A549 (cell line): ENCODE results near the gene METTL5. TPM values are rescaled to one million over a fixed set of nuclear protein-coding genes. Genes with fewer than 3 reads are reported as not detected.
"Not testable (repeated sequence)": the region's sequence is repeated elsewhere in the genome, so short reads cannot be mapped to it uniquely, and the experiment has no call there.

Experiments
- ATAC-seq, 2 experiments: fragments of 200-7000 bp in 1 of 2; fragments of >200 bp in 1 of 2; cut with Nextera tagmentation in 1 of 2; cut with Tn5 transposase in 1 of 2; 3 replicates each; pipeline versions ENCODE4 v1.8.0 to v1.9.1; 2018 to 2020; ENCODE audit warnings: mild to moderate bottlenecking in 1 of 2, moderate library complexity in 1 of 2
- CTCF ChIA-PET: fragments of 300-600 bp; sonication (Branson Sonifier 250); formaldehyde crosslinking; extraction: SDS; loops from one replicate; lab custom pipeline; 2021; ENCODE audit warnings: antibody characterized with exemption, inconsistent platforms; lab: Yijun Ruan, JAX
- POLR2A ChIA-PET: fragments of 350-600 bp; formaldehyde crosslinking; extraction: SDS; loops from one replicate; lab custom pipeline; 2021; ENCODE audit warnings: antibody characterized with exemption, inconsistent platforms; lab: Yijun Ruan, JAX
- DNase-seq, 2 experiments: peaks; one replicate each; pipeline versions ENCODE4 v3.0.0 to v3.0.0-alpha.2; 2011 to 2016; ENCODE audit warnings: low read depth in 1 of 2, low spot score in 1 of 2
- FAIRE-seq: peaks from 2 replicates; lab custom pipeline; 2011; peaks lifted over from hg19 to GRCh38; lab: Jason Lieb, UNC
- H3K27ac ChIP-seq, 2 experiments: fragments of >200 bp; sonication (Bioruptor Twin); formaldehyde crosslinking; 3 replicates each; pipeline ENCODE4 v1.5.1; 2016 to 2017
- H3K4me1 ChIP-seq: fragments of >200 bp; sonication (Bioruptor Twin); formaldehyde crosslinking; 3 replicates; pipeline ENCODE4 v1.6.1; 2016
- H3K4me2 ChIP-seq: fragments of >200 bp; sonication (Bioruptor Twin); formaldehyde crosslinking; 3 replicates; pipeline ENCODE4 v1.6.1; 2016
- H3K4me3 ChIP-seq: fragments of >200 bp; sonication (Bioruptor Twin); formaldehyde crosslinking; 3 replicates; pipeline ENCODE4 v1.5.1; 2016
- H3K9me3 ChIP-seq: fragments of >200 bp; sonication (Bioruptor Twin); formaldehyde crosslinking; 3 replicates; pipeline ENCODE4 v1.6.1; 2016
- BHLHE40 ChIP-seq: IDR thresholded peaks from 2 replicates; pipeline ENCODE4 v1.6.1; 2012; ENCODE audit warnings: low read depth, low read length, inconsistent platforms
- CHD2 ChIP-seq: fragments of 150-350 bp; IDR thresholded peaks from 2 replicates; pipeline ENCODE4 v1.6.1; 2014; ENCODE audit warnings: low read length; ENCODE audit not compliant: partially characterized antibody
- EHF ChIP-seq: fragments of 250-450 bp; sonication (Bioruptor Pico); IDR thresholded peaks from 2 replicates; pipeline ENCODE4 v1.5.0; 2020; ENCODE audit warnings: mild to moderate bottlenecking
- EHMT2 ChIP-seq: fragments of 200-600 bp; sonication (generic); IDR thresholded peaks from 2 replicates; pipeline ENCODE4 v1.6.1; 2016; ENCODE audit warnings: antibody characterized with exemption, low read depth, mild to moderate bottlenecking, moderate library complexity
- ESRRA ChIP-seq: fragments of 150-350 bp; IDR thresholded peaks from 2 replicates; pipeline ENCODE4 v1.6.1; 2014; ENCODE audit warnings: mild to moderate bottlenecking, low read length, borderline replicate concordance
- FOSB ChIP-seq: fragments of 250-450 bp; sonication (Bioruptor Pico); IDR thresholded peaks from 2 replicates; pipeline ENCODE4 v1.5.0; 2020; ENCODE audit warnings: mild to moderate bottlenecking, moderate library complexity
- FOSL2 ChIP-seq, 2 experiments: fragments of 450-650 bp in 1 of 2; fragments of >200 bp in 1 of 2; sonication (Bioruptor Twin) in 1 of 2; formaldehyde crosslinking; IDR thresholded peaks; 2 replicates each; pipeline versions ENCODE4 v1.5.0 to v1.6.1; 2016 to 2020; ENCODE audit warnings: mild to moderate bottlenecking in 1 of 2, moderate library complexity in 1 of 2
- GATA3 ChIP-seq: IDR thresholded peaks from 2 replicates; pipeline ENCODE4 v1.6.1; 2012; ENCODE audit warnings: borderline replicate concordance
- HOXB13 ChIP-seq: fragments of 250-450 bp; sonication (Bioruptor Pico); IDR thresholded peaks from 2 replicates; pipeline ENCODE4 v1.5.0; 2020; ENCODE audit warnings: low read depth, mild to moderate bottlenecking, moderate library complexity
- JUNB ChIP-seq: fragments of >200 bp; sonication (Bioruptor Twin); formaldehyde crosslinking; IDR thresholded peaks from 2 replicates; pipeline ENCODE4 v1.6.1; 2016
- KDM1A ChIP-seq: fragments of 200-600 bp; sonication (generic); IDR thresholded peaks from 2 replicates; pipeline ENCODE4 v1.6.1; 2016; ENCODE audit warnings: low read depth, mild to moderate bottlenecking
- KDM5A ChIP-seq: fragments of 200-600 bp; sonication (generic); IDR thresholded peaks from 2 replicates; pipeline ENCODE4 v1.6.1; 2016; ENCODE audit warnings: antibody characterized with exemption, mild to moderate bottlenecking
- MYC ChIP-seq: IDR thresholded peaks from 2 replicates; pipeline ENCODE4 v1.6.1; 2012; ENCODE audit warnings: mild to moderate bottlenecking, inconsistent platforms, low read length, improper control_type of control experiment, borderline replicate concordance
- NFE2L2 ChIP-seq: fragments of 150-350 bp; conservative IDR thresholded peaks from 2 replicates; pipeline ENCODE4 v1.6.1; 2014; ENCODE audit warnings: low read length
- NPAS2 ChIP-seq: fragments of 250-450 bp; sonication (Bioruptor Pico); IDR thresholded peaks from 2 replicates; pipeline ENCODE4 v1.8.0; 2022; ENCODE audit warnings: mild to moderate bottlenecking, moderate library complexity, borderline replicate concordance
- NR3C1 ChIP-seq: fragments of >200 bp; sonication (Bioruptor Twin); formaldehyde crosslinking; IDR thresholded peaks from 3 replicates; pipeline ENCODE4 v1.6.1; 2017
- PHF8 ChIP-seq: fragments of 200-600 bp; sonication (generic); IDR thresholded peaks from 2 replicates; pipeline ENCODE4 v1.6.1; 2016; ENCODE audit warnings: low read depth, mild to moderate bottlenecking, antibody characterized with exemption, moderate library complexity, borderline replicate concordance
- POLR2A ChIP-seq: IDR thresholded peaks from 2 replicates; pipeline ENCODE4 v1.6.1; 2012; ENCODE audit warnings: mild to moderate bottlenecking, low read length
- RARB ChIP-seq: fragments of 250-450 bp; sonication (Bioruptor Pico); IDR thresholded peaks from 2 replicates; pipeline ENCODE4 v1.8.0; 2021; ENCODE audit warnings: mild to moderate bottlenecking, moderate library complexity
- RCOR1 ChIP-seq: fragments of 150-350 bp; IDR thresholded peaks from 2 replicates; pipeline ENCODE4 v1.6.1; 2014; ENCODE audit warnings: antibody characterized with exemption, low read length, low read depth
- RFX5 ChIP-seq: fragments of 450-650 bp; IDR thresholded peaks from 2 replicates; pipeline ENCODE4 v1.7.1; 2014; ENCODE audit warnings: antibody characterized with exemption, mild to moderate bottlenecking, moderate library complexity
- SMC3 ChIP-seq: fragments of >200 bp; sonication (Bioruptor Twin); formaldehyde crosslinking; IDR thresholded peaks from 3 replicates; pipeline ENCODE4 v1.6.1; 2018; ENCODE audit warnings: inconsistent platforms
- SREBF2 ChIP-seq: fragments of 450-650 bp; IDR thresholded peaks from 2 replicates; pipeline ENCODE4 v1.6.1; 2014; ENCODE audit warnings: mild to moderate bottlenecking, moderate library complexity
- ZNF302 ChIP-seq: fragments of 250-450 bp; sonication (Bioruptor Pico); IDR thresholded peaks from 2 replicates; pipeline ENCODE4 v1.9.0; 2021; ENCODE audit warnings: inconsistent platforms, mild to moderate bottlenecking, moderate library complexity
- WGBS: methylation state at CpG from one replicate; pipeline ENCODE4 v1.1.6; 2017; ENCODE audit errors: missing lambda C conversion rate; 5-methylcytosine and 5-hydroxymethylcytosine counted together
- polyA plus RNA-seq, 4 experiments: library from polyadenylated mRNA; depleted of rRNA in 3 of 4; stranded (reverse); fragments of >200 nt; fragmentation: RNase III in 1 of 4; extraction: RNeasy Plus Mini Kit Qiagen cat#74134 plus additional on column Dnase treatment in 1 of 4; gene quantifications; 2 replicates in 3 of 4; 3 replicates in 1 of 4; pipeline ENCODE4 v1.2.3, GENCODE V29; 2011 to 2017
- TF ChIP-seq, protein P1 (sequence below): fragments of 450-650 bp; IDR thresholded peaks from 2 replicates; pipeline ENCODE4 v1.6.1; 2014; ENCODE audit warnings: antibody characterized with exemption

Gene METTL5
- polyA plus RNA-seq, 2 of the 4 experiments (the other 2 are of a cell fraction) = 86.9 to 97.6 TPM

DNA sequence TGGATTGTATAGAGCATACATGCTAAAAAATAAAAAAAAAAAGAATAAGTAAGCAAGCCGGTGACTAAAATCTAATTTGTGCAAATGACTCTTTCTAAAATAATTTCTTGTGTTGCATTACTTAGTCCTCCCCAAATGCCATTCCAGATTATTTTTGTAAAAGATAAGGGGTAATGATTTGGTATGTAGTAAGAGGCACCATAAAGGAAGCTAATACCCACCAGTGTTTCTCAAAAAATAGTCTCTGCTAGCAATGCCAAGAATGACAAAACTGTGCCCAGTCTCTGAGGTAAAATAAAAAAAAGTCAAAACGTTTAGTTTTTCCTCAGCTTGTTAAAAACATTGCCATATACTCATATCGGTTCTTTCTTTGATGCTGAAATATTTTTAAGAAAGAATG lies 2.7 kb downstream of the METTL5 start:
- no peaks in the 10 kb centered on the region for H3K9me3 ChIP-seq
- TF ChIP-seq KDM1A (no peak), RCOR1 (no peak), MYC (no peak), HOXB13 (CRISPR knock-in tag) (no peak), NFE2L2 (no peak), PHF8 (no peak), ZNF302 (CRISPR knock-in tag) (no peak), KDM5A (no peak), SMC3 (no peak)
- ChIA-PET POLR2A (interaction anchor here (0.7 kb wide), 1 partner anchor 331 kb away, joined by 3 read pairs; no protein-coding TSS in a partner anchor), CTCF (interaction anchor here (0.6 to 0.9 kb wide), 2 partner anchors 56 to 1404 kb away, joined by 3 to 4 read pairs; no protein-coding TSS in a partner anchor)
- peak overlapping the region; percentile 92; the same call in 2 of the 3 replicates for H3K4me2 ChIP-seq
- FAIRE-seq (no peak), ATAC-seq (no peak), DNase-seq (no peak)
- no peak overlapping the region for H3K4me3 ChIP-seq
- 70% methylated on average over 3 of the region's 3 CpGs for WGBS
- no peak overlapping the region for H3K27ac ChIP-seq
- H3K4me1 ChIP-seq = peaks cover 34% of the 10 kb centered on the region

DNA sequence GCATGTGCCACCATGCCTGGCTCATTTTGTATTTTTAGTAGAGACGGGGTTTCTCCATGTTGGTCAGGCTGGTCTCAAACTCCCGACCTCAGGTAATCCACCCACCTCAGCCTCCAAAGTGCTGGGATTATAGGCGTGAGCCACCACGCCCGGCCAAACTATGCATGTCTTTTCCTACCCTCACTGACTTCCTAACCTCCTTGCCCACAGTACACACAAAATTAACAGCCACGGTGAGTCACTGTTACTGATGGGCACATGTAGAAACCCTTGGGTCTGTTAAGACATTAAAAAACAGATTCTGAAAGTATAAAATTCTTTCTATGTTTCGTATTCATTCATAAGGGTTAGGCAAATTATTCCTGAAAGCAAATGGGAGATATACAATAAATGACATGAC lies 4.6 kb downstream of the METTL5 start:
- peaks cover 40% of the 10 kb centered on the region for H3K4me1 ChIP-seq

GRCh38 chr2:169819106-169819505 lies 5.6 kb downstream of the METTL5 start:
- FAIRE-seq (no peak), DNase-seq (no peak), ATAC-seq (no peak)
- H3K4me1 ChIP-seq = peaks cover 39% of the 10 kb centered on the region
- TF ChIP-seq BHLHE40 (no peak), SREBF2 (no peak), GATA3 (no peak), HOXB13 (CRISPR knock-in tag) (no peak), PHF8 (no peak), RFX5 (no peak), EHMT2 (no peak), NPAS2 (CRISPR knock-in tag) (no peak)
- TF ChIP-seq, protein P1, sequence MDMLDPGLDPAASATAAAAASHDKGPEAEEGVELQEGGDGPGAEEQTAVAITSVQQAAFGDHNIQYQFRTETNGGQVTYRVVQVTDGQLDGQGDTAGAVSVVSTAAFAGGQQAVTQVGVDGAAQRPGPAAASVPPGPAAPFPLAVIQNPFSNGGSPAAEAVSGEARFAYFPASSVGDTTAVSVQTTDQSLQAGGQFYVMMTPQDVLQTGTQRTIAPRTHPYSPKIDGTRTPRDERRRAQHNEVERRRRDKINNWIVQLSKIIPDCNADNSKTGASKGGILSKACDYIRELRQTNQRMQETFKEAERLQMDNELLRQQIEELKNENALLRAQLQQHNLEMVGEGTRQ = no peak
- H3K27ac ChIP-seq = no peak overlapping the region
- no peaks in the 10 kb centered on the region for H3K9me3 ChIP-seq
- ChIA-PET POLR2A (interaction anchor here (0.9 kb wide), 1 partner anchor 20 kb away, joined by 3 read pairs; the partner anchor contains the start of gene SSB), CTCF (no interaction called here)
- no peak overlapping the region for H3K4me2 ChIP-seq
- no peak overlapping the region for H3K4me3 ChIP-seq
- WGBS = 100% methylated on average over 1 of the region's 1 CpG

More for the DNA sequence above, 4.6 kb downstream of the METTL5 start:
- CTCF ChIA-PET, FAIRE-seq, POLR2A ChIA-PET, H3K4me3 ChIP-seq, ATAC-seq, H3K9me3 ChIP-seq: not testable (repeated sequence)
- WGBS = 58% methylated on average over 7 of the region's 7 CpGs
- DNase-seq = peak in 1 of 2 experiments; percentile 34
- H3K27ac ChIP-seq = 0 out of 6 replicates have a peak overlapping the region, but pooled peaks of 1 of the 2 experiments have one; percentile 24
- H3K4me2 ChIP-seq = 0 out of 3 replicates have a peak overlapping the region, but pooled peaks have one; percentile 6

GRCh38 chr2:169818241-169818640 lies 6.5 kb downstream of the METTL5 start:
- Histone ChIP-seq H3K27ac (no peak overlapping the region), H3K4me2 (no peak overlapping the region), H3K4me3 (no peak overlapping the region), H3K9me3 (no peaks in the 10 kb centered on the region), H3K4me1 (peaks cover 34% of the 10 kb centered on the region)
- ChIA-PET CTCF (interaction anchor here (0.6 to 1.2 kb wide), 2 partner anchors 16 to 115 kb away, joined by 3 read pairs; no protein-coding TSS in a partner anchor), POLR2A (interaction anchor here (0.9 kb wide), 1 partner anchor 19 kb away, joined by 3 read pairs; the partner anchor contains the start of gene SSB)
- FAIRE-seq (no peak), ATAC-seq (no peak; a peak in 1 of 6 replicates), DNase-seq (no peak)
- no peak for TF ChIP-seq ESRRA
- no peak for TF ChIP-seq PHF8
- TF ChIP-seq POLR2A = no peak
- no peak for TF ChIP-seq ZNF302 (CRISPR knock-in tag)
- no peak for TF ChIP-seq EHF (CRISPR knock-in tag)
- TF ChIP-seq FOSB (CRISPR knock-in tag) = no peak
- TF ChIP-seq KDM5A = no peak
- no peak for TF ChIP-seq CHD2
- TF ChIP-seq RCOR1 = no peak
- no peak for TF ChIP-seq JUNB
- no peak for TF ChIP-seq FOSL2 (IDR thresholded peaks at IDR 0.05)
- no peak for TF ChIP-seq FOSL2 (CRISPR knock-in tag; IDR thresholded peaks at IDR 0.05)
- TF ChIP-seq BHLHE40 = no peak
- TF ChIP-seq NR3C1 = no peak
- TF ChIP-seq NFE2L2 = no peak
- no peak for TF ChIP-seq RARB (CRISPR knock-in tag)

DNA sequence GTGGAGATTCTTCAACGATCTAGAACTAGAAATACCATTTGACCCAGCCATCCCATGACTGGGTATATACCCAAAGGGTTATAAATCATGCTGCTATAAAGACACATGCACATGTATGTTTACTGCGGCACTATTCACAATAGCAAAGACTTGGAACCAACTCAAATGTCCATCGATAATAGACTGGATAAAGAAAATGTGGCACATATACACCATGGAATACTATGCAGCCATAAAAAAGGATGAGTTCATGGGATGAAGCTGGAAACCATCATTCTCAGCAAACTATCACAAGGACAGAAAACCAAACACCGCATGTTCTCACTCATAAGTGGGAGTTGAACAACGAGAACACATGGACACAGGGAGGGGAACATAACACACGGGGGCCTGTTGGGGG lies 7.3 kb downstream of the METTL5 start:
- CTCF ChIA-PET, H3K4me3 ChIP-seq, H3K27ac ChIP-seq, FAIRE-seq, H3K4me2 ChIP-seq, POLR2A ChIA-PET, H3K9me3 ChIP-seq, ATAC-seq, DNase-seq: not testable (repeated sequence)
- 89% methylated on average over 6 of the region's 6 CpGs for WGBS
- peaks cover 25% of the 10 kb centered on the region for H3K4me1 ChIP-seq

- ATAC-seq, H3K4me3 ChIP-seq, POLR2A ChIA-PET, H3K27ac ChIP-seq, H3K4me2 ChIP-seq, DNase-seq, H3K9me3 ChIP-seq, FAIRE-seq: not testable (repeated sequence)
- H3K4me1 ChIP-seq = peaks cover 21% of the 10 kb centered on the region
- CTCF ChIA-PET = interaction anchor here (2.1 kb wide), 1 partner anchor 8 kb away, joined by 16 read pairs; the partner anchor contains the start of gene METTL5
Observed at GRCh38 chr2:169816961-169817360, 7.7 kb downstream of the METTL5 start.
